Bronchial epithelial cell (primary cell): ENCODE data around the gene DNM1L. TPM values are rescaled to one million over a fixed set of nuclear protein-coding genes. Genes with fewer than 3 reads are reported as not detected.

Source experiments
- DNase-seq: peaks from one replicate; pipeline ENCODE4 v3.0.0-alpha.2; 2010; ENCODE audit warnings: low read depth
- FAIRE-seq: peaks from 2 replicates; lab custom pipeline; 2011; peaks lifted over from hg19 to GRCh38; lab: Jason Lieb, UNC
- H3K27me3 ChIP-seq: 2 replicates; pipeline ENCODE4 v1.5.1; 2011; ENCODE audit warnings: low read length; ENCODE audit not compliant: control insufficient read depth, insufficient read depth
- H3K36me3 ChIP-seq: 2 replicates; pipeline ENCODE4 v1.5.1; 2011; ENCODE audit warnings: low read length; ENCODE audit not compliant: control insufficient read depth, insufficient read depth
- H3K4me3 ChIP-seq: 2 replicates; pipeline ENCODE4 v1.5.1; 2011; ENCODE audit warnings: mild to moderate bottlenecking, low read depth, low read length, control low read depth
- total RNA-seq: library from RNA; depleted of rRNA; stranded (reverse); fragments of >200 nt; gene quantifications from 2 replicates; pipeline ENCODE4 v1.2.1, GENCODE V29; 2014
- TF ChIP-seq, protein P1 (sequence below): IDR thresholded peaks from 2 replicates; pipeline ENCODE4 v1.5.1; 2011; ENCODE audit warnings: mild to moderate bottlenecking, moderate library complexity, low read length, control low read depth, inconsistent platforms; ENCODE audit not compliant: insufficient read depth, severe bottlenecking

The DNM1L gene
- total RNA-seq, 1 donor from 2014 or later = 69.2 TPM

GRCh38 chr12:32788405-32788804 lies 109.3 kb downstream of the DNM1L start:
- no peaks in the 10 kb centered on the region for H3K27me3 ChIP-seq
- DNase-seq (no peak), FAIRE-seq (no peak)
- peaks cover 5% of the 10 kb centered on the region for H3K36me3 ChIP-seq
- TF ChIP-seq, protein P1, sequence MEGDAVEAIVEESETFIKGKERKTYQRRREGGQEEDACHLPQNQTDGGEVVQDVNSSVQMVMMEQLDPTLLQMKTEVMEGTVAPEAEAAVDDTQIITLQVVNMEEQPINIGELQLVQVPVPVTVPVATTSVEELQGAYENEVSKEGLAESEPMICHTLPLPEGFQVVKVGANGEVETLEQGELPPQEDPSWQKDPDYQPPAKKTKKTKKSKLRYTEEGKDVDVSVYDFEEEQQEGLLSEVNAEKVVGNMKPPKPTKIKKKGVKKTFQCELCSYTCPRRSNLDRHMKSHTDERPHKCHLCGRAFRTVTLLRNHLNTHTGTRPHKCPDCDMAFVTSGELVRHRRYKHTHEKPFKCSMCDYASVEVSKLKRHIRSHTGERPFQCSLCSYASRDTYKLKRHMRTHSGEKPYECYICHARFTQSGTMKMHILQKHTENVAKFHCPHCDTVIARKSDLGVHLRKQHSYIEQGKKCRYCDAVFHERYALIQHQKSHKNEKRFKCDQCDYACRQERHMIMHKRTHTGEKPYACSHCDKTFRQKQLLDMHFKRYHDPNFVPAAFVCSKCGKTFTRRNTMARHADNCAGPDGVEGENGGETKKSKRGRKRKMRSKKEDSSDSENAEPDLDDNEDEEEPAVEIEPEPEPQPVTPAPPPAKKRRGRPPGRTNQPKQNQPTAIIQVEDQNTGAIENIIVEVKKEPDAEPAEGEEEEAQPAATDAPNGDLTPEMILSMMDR = no peak
- no peak overlapping the region for H3K4me3 ChIP-seq

DNA sequence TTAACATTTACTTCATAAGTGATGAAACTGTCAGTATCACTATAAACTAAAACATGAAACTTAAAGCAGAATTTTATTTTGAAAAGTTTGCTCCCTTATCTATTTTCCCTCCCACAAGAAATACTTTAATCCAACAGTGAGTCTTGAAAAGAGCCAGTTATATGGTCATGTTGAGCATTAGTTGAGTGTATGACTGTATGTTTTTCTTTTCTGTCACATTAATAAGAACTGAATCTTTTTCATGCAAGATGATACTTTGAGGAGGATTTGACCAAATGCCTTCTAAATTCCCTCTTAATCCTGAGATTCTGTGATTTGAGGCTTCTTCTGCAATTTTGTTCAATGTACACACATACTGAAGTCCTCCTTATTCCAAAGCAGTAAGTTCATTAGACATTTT lies 110.3 kb downstream of the DNM1L start:
- FAIRE-seq = no peak
- Histone ChIP-seq H3K36me3 (peaks cover 5% of the 10 kb centered on the region), H3K4me3 (no peak overlapping the region), H3K27me3 (no peaks in the 10 kb centered on the region)
- TF ChIP-seq, protein P1 = no peak
- DNase-seq = no peak

GRCh38 chr12:32789916-32790315 lies 110.8 kb downstream of the DNM1L start:
- Histone ChIP-seq H3K27me3 (no peaks in the 10 kb centered on the region), H3K4me3 (no peak overlapping the region), H3K36me3 (peaks cover 5% of the 10 kb centered on the region)
- TF ChIP-seq, protein P1 = no peak
- FAIRE-seq = no peak
- no peak for DNase-seq

DNA sequence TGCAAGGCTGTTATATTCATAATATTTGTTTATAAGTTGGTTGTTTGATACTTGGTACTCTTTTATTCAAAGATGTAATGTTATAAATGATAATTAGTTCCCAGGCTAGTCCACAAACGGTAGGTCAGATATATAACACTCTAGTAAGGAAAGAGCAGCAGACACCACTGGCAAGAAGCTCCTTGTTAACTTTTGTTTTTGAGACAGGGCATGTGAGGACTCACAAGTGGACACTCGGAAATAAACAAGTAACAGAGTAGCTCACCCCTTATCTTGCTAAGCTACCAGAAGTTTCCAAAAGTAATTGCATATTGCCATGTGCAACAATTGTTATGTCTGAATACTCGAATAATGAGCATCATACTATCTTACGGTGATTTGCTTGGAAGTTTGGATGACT lies 115.2 kb downstream of the DNM1L start:
- TF ChIP-seq, protein P1 = no peak
- Histone ChIP-seq H3K4me3 (no peak overlapping the region), H3K27me3 (no peaks in the 10 kb centered on the region), H3K36me3 (peaks cover 11% of the 10 kb centered on the region)
- no peak for DNase-seq
- no peak for FAIRE-seq

Other genes starting within 250 kb of the DNM1L start
- gene YARS2, start 76.6 kb downstream of the DNM1L start, total RNA-seq = 29.2 and 31.0 TPM in 2 replicates
- 53.9 and 74.5 TPM in 2 replicates for gene PKP2, start 217.5 kb downstream of the DNM1L start, total RNA-seq